Neural progenitor cell (in vitro differentiated cells): ENCODE data around the gene CCDC184. TPM values are rescaled to one million over a fixed set of nuclear protein-coding genes. Genes with fewer than 3 reads are reported as not detected.
A peak's percentile ranks its signal among the peaks of the same experiment; 100 is the strongest.

Experiments used
- DNase-seq: peaks from one replicate; pipeline ENCODE4 v3.0.0-alpha.2; 2016; ENCODE audit warnings: low spot score
- H2AFZ ChIP-seq: fragments of 200-600 bp; sonication (generic); replicated peaks from 2 replicates; pipeline ENCODE4 v1.6.1; 2016; ENCODE audit warnings: antibody characterized with exemption
- H3F3A ChIP-seq: fragments of 200-600 bp; sonication (generic); 2 replicates; pipeline ENCODE4 v1.6.1; 2016; ENCODE audit warnings: antibody characterized with exemption, low read depth
- H3K27ac ChIP-seq: fragments of 200-600 bp; sonication (generic); 2 replicates; pipeline ENCODE4 v1.5.1; 2016; ENCODE audit warnings: mild to moderate bottlenecking
- H3K27me3 ChIP-seq: fragments of 200-600 bp; sonication (generic); 2 replicates; pipeline ENCODE4 v1.6.1; 2016; ENCODE audit warnings: mild to moderate bottlenecking, moderate library complexity
- H3K36me3 ChIP-seq: fragments of 200-600 bp; sonication (generic); 2 replicates; pipeline ENCODE4 v1.5.1; 2016
- H3K4me1 ChIP-seq: fragments of 200-600 bp; sonication (generic); 2 replicates; pipeline ENCODE4 v1.6.1; 2016; ENCODE audit warnings: mixed run types
- H3K4me2 ChIP-seq: fragments of 200-600 bp; sonication (generic); 2 replicates; pipeline ENCODE4 v1.6.1; 2016
- H3K4me3 ChIP-seq: fragments of 200-600 bp; sonication (generic); 2 replicates; pipeline ENCODE4 v1.5.1; 2016
- H3K79me2 ChIP-seq: fragments of 200-600 bp; sonication (generic); 2 replicates; pipeline ENCODE4 v1.6.1; 2016; ENCODE audit warnings: low read depth
- H3K9ac ChIP-seq: fragments of 200-600 bp; sonication (generic); 2 replicates; pipeline ENCODE4 v1.6.1; 2016
- H3K9me3 ChIP-seq: fragments of 200-600 bp; sonication (generic); 2 replicates; pipeline ENCODE4 v1.5.1; 2016; ENCODE audit warnings: low read depth
- H4K20me1 ChIP-seq: fragments of 200-600 bp; sonication (generic); 2 replicates; pipeline ENCODE4 v1.6.1; 2016; ENCODE audit warnings: low read depth
- H3K27ac Mint-ChIP-seq: 3 replicates; pipeline ENCODE4 v1.8.0; 2021; ENCODE audit warnings: mixed read lengths
- H3K27me3 Mint-ChIP-seq: 2 replicates; pipeline ENCODE4 v1.8.0; 2022; ENCODE audit warnings: low read depth, mild to moderate bottlenecking, inconsistent platforms, moderate library complexity, mixed read lengths; ENCODE audit not compliant: insufficient read depth
- H3K36me3 Mint-ChIP-seq: 3 replicates; pipeline ENCODE4 v1.8.0; 2021; ENCODE audit warnings: mixed read lengths
- H3K4me1 Mint-ChIP-seq: 3 replicates; pipeline ENCODE4 v1.8.0; 2021; ENCODE audit warnings: mixed read lengths
- H3K4me3 Mint-ChIP-seq: 3 replicates; pipeline ENCODE4 v1.8.0; 2021; ENCODE audit warnings: mild to moderate bottlenecking, moderate library complexity, mixed read lengths
- H3K9me3 Mint-ChIP-seq: 3 replicates; pipeline ENCODE4 v1.8.0; 2020; ENCODE audit warnings: mixed read lengths
- CTCF ChIP-seq: fragments of 200-600 bp; sonication (generic); IDR thresholded peaks from 2 replicates; pipeline ENCODE4 v1.5.1; 2017; ENCODE audit warnings: antibody characterized with exemption, mild to moderate bottlenecking
- EZH2 ChIP-seq: fragments of 200-600 bp; sonication (generic); IDR thresholded peaks from 2 replicates; pipeline ENCODE4 v1.6.1; 2017; ENCODE audit warnings: antibody characterized with exemption, mild to moderate bottlenecking, moderate library complexity
- EZH2phosphoT487 ChIP-seq: fragments of 200-600 bp; sonication (generic); IDR thresholded peaks from 2 replicates; pipeline ENCODE4 v1.6.1; 2017; ENCODE audit warnings: antibody characterized with exemption
- total RNA-seq: library from RNA; depleted of rRNA; stranded (reverse); fragments of >200 nt; gene quantifications from 2 replicates; pipeline ENCODE4 v1.2.3, GENCODE V29; 2015; ENCODE audit warnings: low replicate concordance

Gene CCDC184
- total RNA-seq, 1 donor from 2014 or later: 0.28 TPM

DNA sequence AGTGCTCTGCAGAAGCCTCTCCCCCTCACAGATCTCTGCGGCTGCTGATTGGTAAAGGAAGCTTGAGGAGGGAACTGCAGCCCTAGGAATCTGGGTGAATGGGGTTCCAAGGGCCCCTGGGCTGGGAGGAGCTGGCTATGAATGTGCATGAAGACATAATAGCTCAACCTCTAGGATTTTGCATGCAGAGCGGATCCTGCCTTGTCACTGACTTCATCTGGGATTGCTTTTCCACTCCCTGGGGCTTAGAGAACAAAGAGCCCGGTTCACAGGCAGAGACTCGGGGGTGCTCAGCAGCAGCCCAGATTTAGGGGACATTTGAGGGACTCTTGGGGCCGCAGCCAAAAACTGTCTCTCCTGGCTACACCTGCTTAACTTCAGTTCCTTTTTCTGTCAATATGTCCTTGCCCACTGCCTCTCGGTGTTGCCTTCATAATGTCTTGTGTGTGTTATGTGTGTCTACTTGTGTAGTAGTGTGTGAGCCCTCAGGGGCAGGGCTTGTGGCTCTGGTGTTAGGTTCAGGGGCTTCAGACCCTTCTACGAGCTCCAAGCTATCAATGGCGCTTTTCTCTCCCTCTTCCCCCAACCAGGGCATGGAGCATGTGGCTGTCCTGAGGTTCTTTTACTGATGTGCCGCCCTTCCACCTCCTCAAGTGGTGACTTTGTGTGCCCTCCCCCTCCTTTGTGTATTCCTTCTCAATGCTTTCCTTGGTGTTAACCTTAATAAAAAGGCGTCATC, 1.9 kb downstream of the CCDC184 start:
- no peak overlapping the region for H3K9ac ChIP-seq
- DNase-seq: peak; percentile 52
- TF ChIP-seq EZH2phosphoT487 (no peak), CTCF (no peak), EZH2 (no peak)
- H3K36me3 Mint-ChIP-seq: no peaks in the 10 kb centered on the region
- H3F3A ChIP-seq: peaks cover 36% of the 10 kb centered on the region
- no peak overlapping the region for H3K27ac ChIP-seq
- H3K4me1 Mint-ChIP-seq: peaks cover 31% of the 10 kb centered on the region
- peaks cover 14% of the 10 kb centered on the region for H3K27me3 Mint-ChIP-seq
- peak overlapping the region; percentile 93 for H2AFZ ChIP-seq
- peak overlapping the region; percentile 77 for H3K27ac Mint-ChIP-seq
- H3K79me2 ChIP-seq: no peaks in the 10 kb centered on the region
- peaks cover 23% of the 10 kb centered on the region for H3K4me1 ChIP-seq
- H3K36me3 ChIP-seq: no peaks in the 10 kb centered on the region
- peak overlapping the region; percentile 91 for H3K4me3 Mint-ChIP-seq
- no peaks in the 10 kb centered on the region for H3K9me3 ChIP-seq
- peak overlapping the region; percentile 76 for H3K4me3 ChIP-seq
- no peaks in the 10 kb centered on the region for H4K20me1 ChIP-seq
- H3K4me2 ChIP-seq: peak overlapping the region; percentile 79
- peaks cover 71% of the 10 kb centered on the region for H3K27me3 ChIP-seq
- no peaks in the 10 kb centered on the region for H3K9me3 Mint-ChIP-seq

DNA sequence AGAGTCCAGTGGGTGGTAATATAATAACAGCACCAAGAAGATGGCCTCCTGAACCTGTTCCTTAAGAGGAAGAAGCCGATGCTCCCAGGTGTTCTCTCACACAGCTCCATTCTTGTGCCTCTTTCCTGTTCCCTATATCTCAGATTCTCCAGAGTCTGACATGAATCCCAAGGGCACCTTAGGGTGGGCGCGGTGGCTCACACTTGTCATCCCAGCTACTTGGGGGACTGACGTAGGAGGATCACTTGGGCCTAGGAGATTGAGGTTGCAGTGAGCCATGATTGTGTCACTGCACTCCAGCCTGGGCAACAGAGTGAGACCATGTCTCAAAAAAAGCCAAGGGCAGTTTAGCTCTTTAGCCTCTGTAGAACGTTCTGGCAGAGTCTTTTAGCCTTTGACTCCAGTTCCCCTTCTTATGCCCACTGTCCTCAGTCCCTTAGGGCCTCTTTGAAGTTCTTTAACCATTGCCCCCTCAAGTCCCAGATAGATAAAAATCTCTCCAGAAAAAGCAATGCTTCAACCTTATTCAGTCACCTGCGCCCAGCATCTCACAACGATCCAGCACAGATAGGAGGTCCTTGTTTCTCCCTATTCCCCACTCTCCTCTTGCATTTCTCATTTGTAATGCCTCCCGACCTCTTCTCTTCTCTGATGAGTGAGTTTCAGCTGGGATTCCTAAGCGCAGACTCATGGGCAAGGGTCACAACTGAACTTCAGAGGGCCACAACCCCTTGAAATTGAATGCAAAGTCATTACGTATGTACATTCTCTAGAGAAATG, 4.7 kb downstream of the CCDC184 start:
- Mint-ChIP-seq H3K27ac (no peak overlapping the region), H3K27me3 (peaks cover 10% of the 10 kb centered on the region), H3K36me3 (no peaks in the 10 kb centered on the region), H3K4me1 (peaks cover 21% of the 10 kb centered on the region), H3K4me3 (no peak overlapping the region), H3K9me3 (no peaks in the 10 kb centered on the region)
- Histone ChIP-seq H4K20me1 (no peaks in the 10 kb centered on the region), H3K9me3 (no peaks in the 10 kb centered on the region), H3K36me3 (no peaks in the 10 kb centered on the region), H3K27ac (no peak overlapping the region), H3K4me3 (no peak overlapping the region), H2AFZ (no peak overlapping the region), H3K4me2 (no peak overlapping the region), H3K9ac (no peak overlapping the region), H3K27me3 (peaks cover 73% of the 10 kb centered on the region), H3K4me1 (peaks cover 18% of the 10 kb centered on the region), H3K79me2 (no peaks in the 10 kb centered on the region), H3F3A (peaks cover 23% of the 10 kb centered on the region)
- TF ChIP-seq EZH2phosphoT487: no peak
- no peak for TF ChIP-seq EZH2
- TF ChIP-seq CTCF: no peak
- DNase-seq: no peak

GRCh38 chr12:48189331-48190125, 6.1 kb downstream of the CCDC184 start:
- H3K27me3 ChIP-seq: peaks cover 75% of the 10 kb centered on the region
- no peak overlapping the region for H3K27ac ChIP-seq
- no peak overlapping the region for H3K4me3 Mint-ChIP-seq
- no peak overlapping the region for H3K9ac ChIP-seq
- peak; percentile 90 for TF ChIP-seq CTCF
- no peak for TF ChIP-seq EZH2phosphoT487
- no peak for TF ChIP-seq EZH2
- no peak overlapping the region for H3K4me3 ChIP-seq
- H2AFZ ChIP-seq: no peak overlapping the region
- no peaks in the 10 kb centered on the region for H3K9me3 ChIP-seq
- H3K36me3 Mint-ChIP-seq: no peaks in the 10 kb centered on the region
- no peaks in the 10 kb centered on the region for H3K36me3 ChIP-seq
- H3F3A ChIP-seq: peaks cover 19% of the 10 kb centered on the region
- peak; percentile 69 for DNase-seq
- H4K20me1 ChIP-seq: no peaks in the 10 kb centered on the region
- peaks cover 10% of the 10 kb centered on the region for H3K27me3 Mint-ChIP-seq
- peaks cover 26% of the 10 kb centered on the region for H3K4me1 Mint-ChIP-seq
- no peaks in the 10 kb centered on the region for H3K9me3 Mint-ChIP-seq
- no peaks in the 10 kb centered on the region for H3K79me2 ChIP-seq
- no peak overlapping the region for H3K27ac Mint-ChIP-seq
- no peak overlapping the region for H3K4me2 ChIP-seq
- H3K4me1 ChIP-seq: peaks cover 13% of the 10 kb centered on the region
